ENCODE results near the gene ACVR1B. TPM values are rescaled to one million over a fixed set of nuclear protein-coding genes. Genes with fewer than 3 reads are reported as not detected.

Gene ACVR1B
- total RNA-seq, 4 donors from 2014 or later, result 9.1 to 71.6 (median 59.2) TPM

DNA sequence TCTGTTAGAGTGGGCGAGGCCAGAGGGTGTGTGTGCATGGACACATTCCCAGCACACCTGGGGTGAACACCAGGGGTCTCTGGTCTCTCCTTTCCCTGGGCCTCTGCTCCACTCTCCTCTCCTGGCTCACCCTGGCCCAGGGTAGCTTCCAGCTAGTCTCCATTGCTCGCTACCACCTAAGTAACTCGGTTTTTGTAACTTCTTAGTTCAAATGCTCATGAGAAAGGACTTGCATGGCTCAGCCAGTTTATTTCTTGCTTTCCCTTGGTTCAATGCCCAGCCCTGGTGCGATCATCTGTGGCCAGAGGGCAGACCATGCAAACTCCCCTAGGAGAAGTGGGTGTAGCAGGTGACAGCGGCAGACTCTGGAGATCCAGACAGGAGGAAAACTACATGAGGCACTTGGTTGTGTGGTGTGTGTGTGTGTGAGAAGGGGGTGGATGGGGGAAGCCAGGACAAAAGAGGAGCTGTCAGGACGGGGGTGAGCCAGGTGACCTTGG, 8.9 kb upstream of the ACVR1B start:
- Histone ChIP-seq H3K27me3 (no peaks in the 10 kb centered on the region), H3K4me1 (no peaks in the 10 kb centered on the region), H3K36me3 (no peaks in the 10 kb centered on the region), H3K9me3 (no peaks in the 10 kb centered on the region), H3K4me3 (no peak overlapping the region), H3K27ac (no peak overlapping the region)
- TF ChIP-seq CTCF (IDR thresholded peaks at IDR 0.05) (no peak), POLR2A (IDR thresholded peaks at IDR 0.05) (no peak)
- no peak for DNase-seq

- Histone ChIP-seq H3K27me3 (no peaks in the 10 kb centered on the region), H3K27ac (no peak overlapping the region), H3K9me3 (no peaks in the 10 kb centered on the region), H3K36me3 (no peaks in the 10 kb centered on the region), H3K4me1 (no peaks in the 10 kb centered on the region), H3K4me3 (no peak overlapping the region)
- no peak for TF ChIP-seq POLR2A (IDR thresholded peaks at IDR 0.05)
- TF ChIP-seq CTCF (IDR thresholded peaks at IDR 0.05), result no peak
- DNase-seq, result no peak
Observed at GRCh38 chr12:51943346-51943745, 8.2 kb upstream of the ACVR1B start.

DNA sequence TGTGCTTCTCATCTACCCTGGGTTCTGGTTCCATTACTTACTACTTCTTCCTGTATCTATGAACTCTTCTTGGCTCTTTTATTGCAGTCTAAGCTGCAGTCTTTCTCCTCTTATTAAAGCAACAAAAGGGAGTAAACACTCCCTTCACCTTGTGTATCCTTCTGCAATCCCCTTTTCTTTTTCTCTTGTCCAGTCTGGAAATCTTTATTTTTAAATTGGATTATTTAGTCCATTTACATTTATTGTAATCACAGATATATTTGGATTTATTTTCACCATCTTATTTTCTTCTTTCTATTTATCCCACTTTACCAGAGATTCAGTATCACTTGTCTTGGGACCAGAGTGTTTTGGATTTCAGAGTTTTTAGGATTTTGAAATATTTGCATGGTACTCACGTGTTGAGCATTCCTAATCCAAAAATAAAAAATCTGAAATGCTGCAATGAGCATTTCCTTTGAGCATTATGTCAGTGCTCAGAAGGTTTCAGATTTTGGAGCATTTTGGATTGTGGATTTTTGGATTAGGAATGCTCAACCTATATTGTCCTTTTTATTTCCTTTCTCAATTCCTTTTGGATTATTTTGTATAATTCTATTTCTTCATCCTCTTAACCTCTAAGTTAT, 6.8 kb upstream of the ACVR1B start:
- H3K4me3 ChIP-seq, result no peak overlapping the region
- TF ChIP-seq POLR2A (IDR thresholded peaks at IDR 0.05) (no peak), CTCF (IDR thresholded peaks at IDR 0.05) (no peak)
- no peak overlapping the region for H3K27ac ChIP-seq
- H3K9me3 ChIP-seq, result no peaks in the 10 kb centered on the region
- H3K4me1 ChIP-seq, result no peaks in the 10 kb centered on the region
- no peaks in the 10 kb centered on the region for H3K27me3 ChIP-seq
- no peak for DNase-seq
- H3K36me3 ChIP-seq, result no peaks in the 10 kb centered on the region

DNA sequence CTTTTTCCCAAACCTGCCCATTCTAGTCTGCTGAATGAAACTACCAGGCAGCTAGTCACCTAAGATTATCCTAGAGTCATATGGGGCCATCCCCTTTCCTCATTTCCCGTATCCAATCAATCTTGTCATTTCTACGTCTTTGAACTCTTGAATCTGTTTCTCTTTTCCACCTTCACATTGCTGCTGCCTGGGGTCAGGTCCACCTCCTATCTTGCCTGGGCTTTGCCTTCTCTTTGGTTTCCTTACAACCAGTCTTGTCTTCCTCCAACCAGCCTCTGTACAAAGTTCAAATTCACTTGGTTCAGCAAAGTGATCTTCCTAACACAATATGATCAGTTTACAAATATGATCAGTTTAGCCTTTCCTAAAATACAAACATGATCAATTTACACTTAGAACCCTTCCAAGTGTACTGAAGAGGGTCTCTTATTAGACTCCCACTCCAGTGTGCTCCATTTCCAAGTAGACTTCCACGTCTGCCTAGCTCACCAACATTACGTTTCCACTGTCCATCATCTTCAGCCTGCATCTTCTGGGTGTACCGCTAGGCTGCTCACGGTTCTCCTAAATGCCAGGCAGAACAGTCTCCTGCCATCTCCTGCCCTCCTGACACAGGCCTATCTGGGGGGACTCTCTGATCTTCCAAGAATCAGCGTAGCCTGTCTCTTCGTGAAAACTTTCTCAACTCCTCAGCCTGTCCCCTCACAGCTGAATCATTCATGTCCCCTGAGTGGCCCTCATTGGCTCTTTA, 4.1 kb upstream of the ACVR1B start:
- Histone ChIP-seq H3K36me3 (no peaks in the 10 kb centered on the region), H3K27ac (no peak overlapping the region), H3K4me1 (peaks cover 0 to 3% (median under 1%) of the 10 kb centered on the region in 4 donors), H3K9me3 (no peaks in the 10 kb centered on the region), H3K4me3 (no peak overlapping the region), H3K27me3 (no peaks in the 10 kb centered on the region)
- no peak for DNase-seq
- no peak for TF ChIP-seq POLR2A (IDR thresholded peaks at IDR 0.05)
- no peak for TF ChIP-seq CTCF (IDR thresholded peaks at IDR 0.05)

- DNase-seq, result no peak
- no peaks in the 10 kb centered on the region for H3K9me3 ChIP-seq
- H3K27ac ChIP-seq, result no peak overlapping the region
- H3K4me3 ChIP-seq, result no peak overlapping the region
- peaks cover 0 to 8% (median 1%) of the 10 kb centered on the region in 4 donors for H3K4me1 ChIP-seq
- no peaks in the 10 kb centered on the region for H3K36me3 ChIP-seq
- H3K27me3 ChIP-seq, result no peaks in the 10 kb centered on the region
- TF ChIP-seq CTCF (IDR thresholded peaks at IDR 0.05), result no peak
- TF ChIP-seq POLR2A (IDR thresholded peaks at IDR 0.05), result no peak
Observed at GRCh38 chr12:51948066-51948465, 3.4 kb upstream of the ACVR1B start.

Measured in Peyer's patch (tissue), 4 donors.